Osteocyte (in vitro differentiated cells): ENCODE data around the gene PSMA3. TPM values are rescaled to one million over a fixed set of nuclear protein-coding genes. Genes with fewer than 3 reads are reported as not detected.

Experiments used
- DNase-seq: peaks from one replicate; pipeline ENCODE4 v3.0.0; 2021; ENCODE audit warnings: mixed read lengths; ENCODE audit not compliant: unreplicated experiment; ENCODE audit errors: extremely low spot score
- H3K27ac Mint-ChIP-seq: one replicate; pipeline ENCODE4 v1.8.0; 2021; ENCODE audit warnings: mild to moderate bottlenecking, mixed read lengths; ENCODE audit not compliant: unreplicated experiment
- H3K27me3 Mint-ChIP-seq: one replicate; pipeline ENCODE4 v1.8.0; 2021; ENCODE audit warnings: mixed read lengths; ENCODE audit not compliant: unreplicated experiment
- H3K36me3 Mint-ChIP-seq: one replicate; pipeline ENCODE4 v1.8.0; 2021; ENCODE audit warnings: mixed read lengths; ENCODE audit not compliant: unreplicated experiment
- H3K4me1 Mint-ChIP-seq: one replicate; pipeline ENCODE4 v1.8.0; 2021; ENCODE audit warnings: mixed read lengths; ENCODE audit not compliant: unreplicated experiment
- H3K4me3 Mint-ChIP-seq: one replicate; pipeline ENCODE4 v1.8.0; 2021; ENCODE audit warnings: mild to moderate bottlenecking, moderate library complexity, mixed read lengths; ENCODE audit not compliant: unreplicated experiment
- H3K9me3 Mint-ChIP-seq: one replicate; pipeline ENCODE4 v1.8.0; 2021; ENCODE audit warnings: mixed read lengths; ENCODE audit not compliant: unreplicated experiment
- total RNA-seq: library from RNA; stranded (reverse); gene quantifications from 2 replicates; pipeline ENCODE4 v1.2.1, GENCODE V29; 2021
- TF ChIP-seq, protein P1 (sequence below): fragments of 200-600 bp; sonication (generic); IDR thresholded peaks from 2 replicates; pipeline ENCODE4 v1.5.0; 2021; ENCODE audit warnings: antibody characterized with exemption, mild to moderate bottlenecking, moderate library complexity

Gene PSMA3
- total RNA-seq, 1 donor from 2014 or later: 156 TPM

- Mint-ChIP-seq H3K4me1 (peaks cover 20% of the 10 kb centered on the region), H3K27ac (peak overlapping the region; percentile 5), H3K27me3 (no peaks in the 10 kb centered on the region), H3K9me3 (no peaks in the 10 kb centered on the region), H3K4me3 (no peak overlapping the region), H3K36me3 (peaks cover 59% of the 10 kb centered on the region)
- TF ChIP-seq, protein P1, sequence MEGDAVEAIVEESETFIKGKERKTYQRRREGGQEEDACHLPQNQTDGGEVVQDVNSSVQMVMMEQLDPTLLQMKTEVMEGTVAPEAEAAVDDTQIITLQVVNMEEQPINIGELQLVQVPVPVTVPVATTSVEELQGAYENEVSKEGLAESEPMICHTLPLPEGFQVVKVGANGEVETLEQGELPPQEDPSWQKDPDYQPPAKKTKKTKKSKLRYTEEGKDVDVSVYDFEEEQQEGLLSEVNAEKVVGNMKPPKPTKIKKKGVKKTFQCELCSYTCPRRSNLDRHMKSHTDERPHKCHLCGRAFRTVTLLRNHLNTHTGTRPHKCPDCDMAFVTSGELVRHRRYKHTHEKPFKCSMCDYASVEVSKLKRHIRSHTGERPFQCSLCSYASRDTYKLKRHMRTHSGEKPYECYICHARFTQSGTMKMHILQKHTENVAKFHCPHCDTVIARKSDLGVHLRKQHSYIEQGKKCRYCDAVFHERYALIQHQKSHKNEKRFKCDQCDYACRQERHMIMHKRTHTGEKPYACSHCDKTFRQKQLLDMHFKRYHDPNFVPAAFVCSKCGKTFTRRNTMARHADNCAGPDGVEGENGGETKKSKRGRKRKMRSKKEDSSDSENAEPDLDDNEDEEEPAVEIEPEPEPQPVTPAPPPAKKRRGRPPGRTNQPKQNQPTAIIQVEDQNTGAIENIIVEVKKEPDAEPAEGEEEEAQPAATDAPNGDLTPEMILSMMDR: no peak
- no peak for DNase-seq
Measured at GRCh38 chr14:58287607-58288042, 43.0 kb downstream of the PSMA3 start.

DNA sequence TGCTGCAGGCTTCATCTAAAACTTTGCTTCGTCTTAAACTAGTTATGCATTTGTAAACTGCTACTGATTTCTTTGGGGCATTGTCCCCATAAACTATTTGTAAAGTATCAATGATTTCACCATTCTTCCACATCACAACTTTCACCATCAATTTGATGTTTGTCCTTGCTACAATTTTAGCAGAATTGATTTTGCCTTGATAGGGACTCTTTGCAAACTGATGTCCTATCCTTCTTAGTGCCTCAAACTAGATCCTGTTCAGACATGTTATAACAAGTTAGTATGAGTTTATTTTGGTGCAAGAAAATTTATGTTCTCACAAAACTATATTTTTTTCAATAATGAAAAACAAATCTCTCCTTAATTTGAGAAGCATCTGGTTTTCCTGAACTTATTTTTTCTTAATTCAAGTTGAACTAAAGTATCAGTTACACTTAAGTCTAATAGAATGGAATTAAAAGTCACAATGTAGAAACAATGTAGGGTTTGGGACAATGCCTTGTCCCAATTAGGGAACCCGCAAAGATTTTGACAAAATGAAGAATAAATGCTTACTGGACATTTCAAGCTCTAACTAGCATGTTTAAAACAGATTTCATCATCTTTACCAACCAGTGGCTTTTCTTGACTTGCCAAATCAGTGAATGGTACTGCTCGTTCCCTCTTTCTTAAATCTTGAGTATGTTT is 43.6 kb downstream of the PSMA3 start:
- TF ChIP-seq, protein P1: no peak
- H3K27me3 Mint-ChIP-seq: no peaks in the 10 kb centered on the region
- peaks cover 21% of the 10 kb centered on the region for H3K4me1 Mint-ChIP-seq
- H3K9me3 Mint-ChIP-seq: no peaks in the 10 kb centered on the region
- H3K36me3 Mint-ChIP-seq: peaks cover 60% of the 10 kb centered on the region
- DNase-seq: no peak
- H3K27ac Mint-ChIP-seq: peak overlapping the region; percentile 0
- no peak overlapping the region for H3K4me3 Mint-ChIP-seq

- Mint-ChIP-seq H3K36me3 (peaks cover 48% of the 10 kb centered on the region), H3K4me1 (peaks cover 37% of the 10 kb centered on the region), H3K27ac (no peak overlapping the region), H3K27me3 (no peaks in the 10 kb centered on the region), H3K4me3 (no peak overlapping the region), H3K9me3 (no peaks in the 10 kb centered on the region)
- TF ChIP-seq, protein P1: no peak
- no peak for DNase-seq
Measured at GRCh38 chr14:58291646-58292045, 47.0 kb downstream of the PSMA3 start.

- Mint-ChIP-seq H3K27me3 (no peaks in the 10 kb centered on the region), H3K4me3 (no peak overlapping the region), H3K36me3 (peaks cover 47% of the 10 kb centered on the region), H3K9me3 (no peaks in the 10 kb centered on the region), H3K27ac (no peak overlapping the region), H3K4me1 (peaks cover 38% of the 10 kb centered on the region)
- no peak for DNase-seq
- TF ChIP-seq, protein P1: no peak
Measured at GRCh38 chr14:58292187-58292586, 47.5 kb downstream of the PSMA3 start.

GRCh38 chr14:58294201-58294600 is 49.6 kb downstream of the PSMA3 start:
- DNase-seq: no peak
- no peak overlapping the region for H3K27ac Mint-ChIP-seq
- peaks cover 30% of the 10 kb centered on the region for H3K4me1 Mint-ChIP-seq
- no peak overlapping the region for H3K4me3 Mint-ChIP-seq
- no peaks in the 10 kb centered on the region for H3K9me3 Mint-ChIP-seq
- TF ChIP-seq, protein P1: no peak
- no peaks in the 10 kb centered on the region for H3K27me3 Mint-ChIP-seq
- H3K36me3 Mint-ChIP-seq: peaks cover 32% of the 10 kb centered on the region
